GM12801 (cell line): Measurements from ENCODE around the gene VPS13D.

Experiments used
- CTCF ChIP-seq: IDR thresholded peaks from one replicate; pipeline ENCODE4 v1.5.1; 2011; ENCODE audit warnings: control low read depth; ENCODE audit not compliant: insufficient read length; ENCODE audit errors: extremely low read depth

The VPS13D gene

GRCh38 chr1:12285496-12286143 lies 55.8 kb downstream of the VPS13D start:
- TF ChIP-seq CTCF, result no peak

GRCh38 chr1:12287869-12288268 lies 58.0 kb downstream of the VPS13D start:
- no peak for TF ChIP-seq CTCF

GRCh38 chr1:12290828-12291227 lies 61.0 kb downstream of the VPS13D start:
- no peak for TF ChIP-seq CTCF

- no peak for TF ChIP-seq CTCF
Observed at GRCh38 chr1:12293416-12293815, 63.6 kb downstream of the VPS13D start.

GRCh38 chr1:12294076-12294475 lies 64.2 kb downstream of the VPS13D start:
- no peak for TF ChIP-seq CTCF

GRCh38 chr1:12296016-12296415 lies 66.2 kb downstream of the VPS13D start:
- TF ChIP-seq CTCF, result no peak

- TF ChIP-seq CTCF, result no peak
Observed at GRCh38 chr1:12296623-12297022, 66.8 kb downstream of the VPS13D start.
